ENCODE data around the gene PLAC9.

PLAC9 gene

GRCh38 chr10:80158598-80159127 lies 26.1 kb downstream of the PLAC9 start:
- no peak for DNase-seq (ENCODE audit: insufficient read length, low spot score)
- FAIRE-seq, result no peak
- no peak for TF ChIP-seq PAX5 (IDR thresholded peaks at IDR 0.05; ENCODE audit: insufficient read depth, low read length, severe bottlenecking)
- no peak for TF ChIP-seq POLR2AphosphoS5 (IDR thresholded peaks at IDR 0.05; ENCODE audit: low read depth, low read length)
- no peak for TF ChIP-seq SPI1 (IDR thresholded peaks at IDR 0.05; ENCODE audit: low read depth, low read length)
- TF ChIP-seq TAF1 (IDR thresholded peaks at IDR 0.05; ENCODE audit: low read depth, low read length), result no peak
- TF ChIP-seq POU2F2 (IDR thresholded peaks at IDR 0.05; ENCODE audit: low read depth, low read length), result no peak
- no peak for TF ChIP-seq POLR2A (IDR thresholded peaks at IDR 0.05; ENCODE audit: low read depth, low read length)

GRCh38 chr10:80159166-80159873 lies 26.8 kb downstream of the PLAC9 start:
- no peak for FAIRE-seq
- no peak for TF ChIP-seq POLR2A (IDR thresholded peaks at IDR 0.05; ENCODE audit: low read depth, low read length)
- TF ChIP-seq POLR2AphosphoS5 (IDR thresholded peaks at IDR 0.05; ENCODE audit: low read depth, low read length), result no peak
- TF ChIP-seq PAX5 (IDR thresholded peaks at IDR 0.05; ENCODE audit: insufficient read depth, low read length, severe bottlenecking), result no peak
- no peak for TF ChIP-seq SPI1 (IDR thresholded peaks at IDR 0.05; ENCODE audit: low read depth, low read length)
- TF ChIP-seq TAF1 (IDR thresholded peaks at IDR 0.05; ENCODE audit: low read depth, low read length), result no peak
- no peak for TF ChIP-seq POU2F2 (IDR thresholded peaks at IDR 0.05; ENCODE audit: low read depth, low read length)

GRCh38 chr10:80160361-80161320 lies 28.1 kb downstream of the PLAC9 start:
- TF ChIP-seq POLR2AphosphoS5 (IDR thresholded peaks at IDR 0.05; ENCODE audit: low read depth, low read length) (no peak), POLR2A (IDR thresholded peaks at IDR 0.05; ENCODE audit: low read depth, low read length) (no peak), POU2F2 (IDR thresholded peaks at IDR 0.05; ENCODE audit: low read depth, low read length) (no peak), SPI1 (IDR thresholded peaks at IDR 0.05; ENCODE audit: low read depth, low read length) (no peak), PAX5 (IDR thresholded peaks at IDR 0.05; ENCODE audit: insufficient read depth, low read length, severe bottlenecking) (no peak), TAF1 (IDR thresholded peaks at IDR 0.05; ENCODE audit: low read depth, low read length) (no peak)
- FAIRE-seq (no peak), DNase-seq (ENCODE audit: insufficient read length, low spot score) (no peak)

More at GRCh38 chr10:80159166-80159873, 26.8 kb downstream of the PLAC9 start:
- no peak for DNase-seq (ENCODE audit: insufficient read length, low spot score)

- TF ChIP-seq POU2F2 (IDR thresholded peaks at IDR 0.05; ENCODE audit: low read depth, low read length), result no peak
- no peak for TF ChIP-seq POLR2AphosphoS5 (IDR thresholded peaks at IDR 0.05; ENCODE audit: low read depth, low read length)
- TF ChIP-seq PAX5 (IDR thresholded peaks at IDR 0.05; ENCODE audit: insufficient read depth, low read length, severe bottlenecking), result no peak
- no peak for TF ChIP-seq SPI1 (IDR thresholded peaks at IDR 0.05; ENCODE audit: low read depth, low read length)
- TF ChIP-seq TAF1 (IDR thresholded peaks at IDR 0.05; ENCODE audit: low read depth, low read length), result no peak
- TF ChIP-seq POLR2A (IDR thresholded peaks at IDR 0.05; ENCODE audit: low read depth, low read length), result no peak
- FAIRE-seq, result no peak
- no peak for DNase-seq (ENCODE audit: insufficient read length, low spot score)
Observed at GRCh38 chr10:80161321-80162083, 29.0 kb downstream of the PLAC9 start.

GRCh38 chr10:80163741-80164341 lies 31.3 kb downstream of the PLAC9 start:
- no peak for TF ChIP-seq POLR2A (IDR thresholded peaks at IDR 0.05; ENCODE audit: low read depth, low read length)
- no peak for TF ChIP-seq POU2F2 (IDR thresholded peaks at IDR 0.05; ENCODE audit: low read depth, low read length)
- no peak for TF ChIP-seq TAF1 (IDR thresholded peaks at IDR 0.05; ENCODE audit: low read depth, low read length)
- no peak for TF ChIP-seq PAX5 (IDR thresholded peaks at IDR 0.05; ENCODE audit: insufficient read depth, low read length, severe bottlenecking)
- no peak for TF ChIP-seq SPI1 (IDR thresholded peaks at IDR 0.05; ENCODE audit: low read depth, low read length)
- no peak for TF ChIP-seq POLR2AphosphoS5 (IDR thresholded peaks at IDR 0.05; ENCODE audit: low read depth, low read length)
- FAIRE-seq (no peak), DNase-seq (ENCODE audit: insufficient read length, low spot score) (no peak)

- TF ChIP-seq PAX5 (IDR thresholded peaks at IDR 0.05; ENCODE audit: insufficient read depth, low read length, severe bottlenecking) (no peak), TAF1 (IDR thresholded peaks at IDR 0.05; ENCODE audit: low read depth, low read length) (no peak), SPI1 (IDR thresholded peaks at IDR 0.05; ENCODE audit: low read depth, low read length) (no peak), POU2F2 (IDR thresholded peaks at IDR 0.05; ENCODE audit: low read depth, low read length) (no peak), POLR2A (IDR thresholded peaks at IDR 0.05; ENCODE audit: low read depth, low read length) (no peak), POLR2AphosphoS5 (IDR thresholded peaks at IDR 0.05; ENCODE audit: low read depth, low read length) (no peak)
- FAIRE-seq (no peak), DNase-seq (ENCODE audit: insufficient read length, low spot score) (no peak)
Observed at GRCh38 chr10:80164596-80164995, 32.1 kb downstream of the PLAC9 start.

- no peak for FAIRE-seq
- no peak for TF ChIP-seq TAF1 (IDR thresholded peaks at IDR 0.05; ENCODE audit: low read depth, low read length)
- TF ChIP-seq SPI1 (IDR thresholded peaks at IDR 0.05; ENCODE audit: low read depth, low read length), result no peak
- no peak for TF ChIP-seq POLR2A (IDR thresholded peaks at IDR 0.05; ENCODE audit: low read depth, low read length)
- no peak for TF ChIP-seq POU2F2 (IDR thresholded peaks at IDR 0.05; ENCODE audit: low read depth, low read length)
- TF ChIP-seq PAX5 (IDR thresholded peaks at IDR 0.05; ENCODE audit: insufficient read depth, low read length, severe bottlenecking), result no peak
- no peak for TF ChIP-seq POLR2AphosphoS5 (IDR thresholded peaks at IDR 0.05; ENCODE audit: low read depth, low read length)
Observed at GRCh38 chr10:80165173-80165572, 32.6 kb downstream of the PLAC9 start.

More at GRCh38 chr10:80165173-80165572, 32.6 kb downstream of the PLAC9 start:
- DNase-seq (ENCODE audit: insufficient read length, low spot score), result no peak
